Bone marrow (tissue), 2 donors: ENCODE results near the gene NKTR.
"Not testable (repeated sequence)": the region's sequence is repeated elsewhere in the genome, so short reads cannot be mapped to it uniquely, and the experiment has no call there.

Experiments used
- DNase-seq, 2 donors: peaks; one replicate each; lab custom pipeline; 2025; lab: John Stamatoyannopoulos, UW

The NKTR gene

DNA sequence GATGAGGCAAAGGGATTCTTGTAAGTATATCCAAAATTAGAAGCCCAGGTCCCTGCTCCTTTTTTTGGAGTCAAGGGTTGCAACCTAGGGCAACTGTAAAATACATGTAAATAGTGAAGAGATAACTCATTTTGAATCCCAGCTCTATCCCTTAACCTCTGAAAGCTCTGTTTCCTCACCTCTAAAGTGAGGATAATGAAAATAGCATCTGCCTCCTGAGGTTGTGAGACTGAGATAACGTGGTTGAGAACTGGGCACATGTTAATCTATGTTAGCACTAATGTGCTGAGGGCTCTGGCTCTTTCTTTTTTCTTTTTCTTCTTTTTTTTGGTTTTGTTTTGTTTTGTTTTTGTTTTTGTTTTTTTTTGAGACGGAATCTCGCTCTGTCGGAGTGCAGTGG, 4.8 kb upstream of the NKTR start:
- DNase-seq: no peak

DNA sequence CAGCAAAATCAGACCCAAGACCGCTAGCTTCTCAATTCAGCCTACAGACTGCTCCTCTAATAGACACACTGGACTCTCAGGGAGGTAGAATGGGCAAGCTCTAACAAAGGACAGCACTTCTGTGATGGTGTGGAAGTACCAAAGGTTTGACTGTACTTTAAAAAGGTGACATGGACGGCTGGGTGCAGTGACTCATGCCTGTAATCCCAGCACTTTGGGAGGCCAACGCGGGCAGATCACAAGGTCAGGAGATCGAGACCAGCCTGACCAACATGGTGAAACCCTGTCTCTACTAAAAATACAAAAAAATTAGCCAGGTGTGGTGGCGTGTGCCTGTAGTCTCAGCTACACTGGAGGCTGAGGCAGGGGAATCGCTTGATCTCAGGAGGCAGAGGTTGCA, 3.4 kb upstream of the NKTR start:
- not testable (repeated sequence) for DNase-seq

DNA sequence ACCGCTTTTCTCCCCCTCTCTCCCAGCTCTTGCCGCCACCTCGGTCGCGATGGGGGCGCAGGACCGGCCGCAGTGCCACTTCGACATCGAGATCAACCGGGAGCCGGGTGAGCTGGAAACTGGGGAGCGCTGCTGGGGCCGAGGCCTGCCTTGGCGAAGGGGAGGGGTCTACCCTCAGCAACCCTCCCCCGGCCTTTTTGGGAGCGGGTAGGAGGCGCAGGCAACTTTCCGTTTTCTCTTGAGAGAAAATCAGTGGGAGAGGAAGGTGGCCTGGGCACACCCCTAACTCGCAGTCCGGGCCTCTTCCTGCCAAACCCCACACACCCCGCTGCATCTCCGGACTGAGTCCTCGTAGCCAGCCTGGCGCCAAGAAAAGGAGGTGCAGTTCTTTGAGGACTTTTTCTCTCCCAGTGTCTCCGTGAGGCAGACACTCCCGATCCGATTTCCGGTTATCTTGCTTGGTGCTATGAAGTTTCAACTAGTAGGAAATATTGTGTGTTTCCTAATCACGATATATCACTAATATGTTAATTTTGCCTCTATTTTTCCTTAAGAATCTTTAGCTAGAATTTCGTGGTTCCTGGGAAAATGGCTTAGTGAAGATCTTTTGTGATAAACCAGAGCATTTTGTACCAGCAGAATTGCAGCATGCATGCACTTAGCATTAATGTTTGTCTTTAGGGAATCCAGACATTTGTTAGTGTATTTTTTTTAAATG, 631 bp downstream of the NKTR start:
- DNase-seq: peak; percentile 57 to 75

DNA sequence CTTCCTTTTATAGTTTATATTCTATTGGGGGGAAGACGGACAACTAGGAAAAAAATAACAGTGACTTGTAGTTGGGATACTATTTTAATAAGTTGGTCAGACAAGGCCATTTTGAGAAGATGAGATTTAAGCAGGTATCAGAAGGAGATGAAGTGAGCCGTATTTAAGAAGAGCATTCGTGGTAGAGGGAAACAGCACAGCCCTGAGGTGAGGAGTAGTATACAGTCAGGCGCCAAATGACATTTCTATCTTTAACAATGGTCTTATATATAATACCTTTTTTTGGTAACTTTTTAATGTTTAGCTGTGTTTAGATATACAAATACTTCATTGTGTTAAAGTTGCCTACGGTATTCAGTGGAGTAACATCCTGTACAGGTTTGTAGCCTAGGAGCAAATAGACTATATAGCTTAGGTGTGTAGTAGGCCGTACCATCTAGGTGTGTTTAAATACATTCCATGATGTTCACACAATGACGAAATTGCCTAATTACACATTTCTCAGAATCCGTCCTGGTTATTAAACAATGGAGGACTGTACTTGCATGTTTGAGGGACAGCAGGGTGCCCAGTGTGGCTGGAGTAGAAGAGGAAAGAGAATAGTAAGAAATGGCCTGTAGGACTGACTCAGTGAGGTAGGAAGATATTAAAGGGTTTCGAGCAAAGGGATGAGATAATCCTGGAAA, 1.6 kb downstream of the NKTR start:
- DNase-seq: no peak

DNA sequence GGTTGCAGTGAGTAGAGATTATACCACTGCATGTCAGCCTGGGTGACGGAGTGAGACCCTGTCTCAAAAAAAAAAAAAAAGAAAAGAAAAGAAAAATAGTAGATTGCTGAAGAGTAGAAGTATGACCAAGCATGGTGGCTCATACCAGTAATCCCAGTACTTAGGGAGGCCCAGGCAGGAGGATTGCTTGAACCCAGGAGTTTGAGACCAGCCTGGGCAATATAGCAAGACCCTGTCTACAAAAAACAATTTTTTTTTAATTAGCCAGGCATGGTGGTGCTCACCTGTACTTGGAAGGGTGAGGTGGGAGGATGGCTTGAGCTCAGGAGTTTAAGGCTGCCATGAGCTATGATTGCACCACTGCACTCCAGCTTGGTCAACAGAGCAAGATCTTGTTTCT, 2.5 kb downstream of the NKTR start:
- no peak for DNase-seq

DNA sequence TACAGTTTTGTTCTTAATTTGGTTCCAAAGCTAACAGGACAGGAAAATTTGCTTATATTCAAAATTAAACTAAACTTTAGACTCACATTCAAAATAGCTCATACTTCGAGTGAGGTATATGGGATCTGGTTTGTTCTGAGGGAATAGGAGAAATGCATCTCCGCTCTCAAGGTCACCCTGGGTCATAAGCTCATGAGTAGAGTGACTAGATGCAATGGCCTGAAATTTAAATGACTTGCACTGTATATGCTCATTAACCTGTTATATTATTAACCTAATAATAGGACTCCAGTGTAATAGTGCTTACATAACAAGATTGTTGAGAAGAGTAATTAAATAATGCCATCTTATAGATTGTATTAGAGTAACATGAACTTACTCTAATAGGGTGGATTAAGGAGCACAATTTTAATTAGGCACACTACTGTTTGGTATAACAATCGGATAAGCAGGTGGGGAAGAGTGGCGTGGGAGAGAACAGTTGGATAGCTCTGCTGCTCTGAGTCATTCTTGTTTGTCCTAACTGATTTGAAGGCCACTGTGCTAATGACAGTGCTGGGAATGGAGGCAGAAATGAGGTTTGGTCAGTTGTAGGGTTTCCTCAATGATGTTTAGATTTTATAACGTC, 5.2 kb downstream of the NKTR start:
- DNase-seq: no peak

DNA sequence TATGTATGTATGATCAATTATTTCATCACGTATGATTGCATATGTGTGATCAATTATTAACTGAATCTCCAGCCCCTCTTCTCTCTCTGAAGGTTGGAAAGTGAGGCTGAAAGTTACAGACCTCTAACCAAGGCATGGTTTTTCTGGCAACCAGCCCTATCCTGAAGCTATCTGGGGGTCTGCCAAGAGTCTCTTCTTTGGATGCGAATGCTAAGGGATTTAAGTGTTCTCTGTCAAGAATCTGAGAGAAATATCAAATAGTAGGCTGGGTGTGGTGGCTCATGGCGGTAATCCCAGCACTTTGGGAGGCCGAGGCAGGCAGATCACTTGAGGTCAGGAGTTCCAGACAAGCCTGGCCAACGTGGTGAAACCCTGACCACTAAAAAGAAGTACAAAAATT, 8.1 kb downstream of the NKTR start:
- DNase-seq: no peak

DNA sequence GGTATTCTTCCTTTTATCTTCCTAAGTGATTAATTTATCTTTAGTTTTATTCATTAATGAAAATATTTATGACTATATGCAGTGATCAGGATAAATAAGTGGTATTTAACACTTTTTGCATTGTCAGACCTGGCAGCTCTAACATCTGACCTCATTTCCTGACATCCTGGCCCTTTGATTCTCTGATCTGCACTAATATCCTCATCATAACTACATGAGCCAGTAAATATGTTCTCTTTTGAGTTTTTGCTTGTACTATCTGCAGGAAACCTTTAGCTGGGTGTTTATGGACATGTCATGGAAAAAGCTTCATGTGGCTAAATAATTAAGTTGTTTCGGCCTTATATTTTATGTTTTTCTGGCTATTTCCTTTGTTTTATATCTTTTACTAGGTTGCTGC, 10.5 kb downstream of the NKTR start:
- DNase-seq: no peak

DNA sequence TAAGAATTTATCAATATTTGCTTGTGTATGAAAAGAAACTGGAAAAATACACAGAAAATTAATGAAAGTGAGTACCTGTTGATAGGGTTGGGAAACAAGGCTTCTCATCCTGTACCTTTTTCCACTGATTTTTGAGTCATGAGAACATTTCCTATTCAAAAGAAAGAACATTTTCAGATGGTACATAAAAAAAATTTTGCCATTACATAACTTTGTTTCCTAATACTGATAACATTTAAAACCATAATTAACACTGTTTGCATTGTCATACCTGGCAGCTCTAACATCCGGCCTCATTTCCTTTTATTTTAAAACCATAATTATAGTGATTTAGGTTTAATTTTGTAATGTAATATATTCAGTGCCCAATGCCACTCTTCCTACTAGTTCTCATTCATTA, 11.7 kb downstream of the NKTR start:
- DNase-seq: no peak

DNA sequence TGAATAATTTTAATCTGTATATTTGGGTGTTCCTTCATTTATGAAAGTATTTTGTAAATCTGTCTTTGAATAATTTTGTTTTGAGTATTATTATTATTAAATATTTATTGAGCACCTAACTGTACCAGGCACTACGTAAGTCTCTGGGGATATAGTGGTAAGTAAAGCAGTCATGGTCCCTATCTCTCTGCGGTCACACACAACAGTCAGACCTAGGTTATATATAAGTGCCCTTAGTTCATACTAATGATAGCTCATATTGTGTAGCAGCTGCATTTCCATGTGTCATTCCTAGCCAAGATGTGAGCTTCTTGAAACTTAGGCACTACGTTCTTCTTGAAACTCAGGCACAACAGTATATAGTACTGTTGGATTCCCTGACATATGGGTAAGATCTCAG, 12.4 kb downstream of the NKTR start:
- DNase-seq: no peak

DNA sequence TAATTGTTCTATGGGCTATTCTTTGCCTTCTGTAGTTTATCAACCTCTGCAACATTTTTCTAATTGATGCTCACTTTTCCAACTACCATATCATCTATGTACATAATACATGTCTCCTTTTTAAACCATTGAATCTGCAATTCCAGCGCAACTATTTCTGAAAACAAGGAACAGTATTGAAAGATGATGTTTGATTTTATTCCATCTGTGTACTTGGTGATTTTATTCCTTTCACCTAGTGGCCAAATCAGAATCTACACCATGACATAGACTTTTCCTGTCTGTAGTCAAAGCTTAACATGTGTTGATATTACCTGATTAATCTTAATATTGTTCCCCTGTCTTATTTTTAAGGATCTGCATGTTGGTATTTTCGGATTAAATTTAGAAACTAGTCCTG, 13.0 kb downstream of the NKTR start:
- DNase-seq: no peak

DNA sequence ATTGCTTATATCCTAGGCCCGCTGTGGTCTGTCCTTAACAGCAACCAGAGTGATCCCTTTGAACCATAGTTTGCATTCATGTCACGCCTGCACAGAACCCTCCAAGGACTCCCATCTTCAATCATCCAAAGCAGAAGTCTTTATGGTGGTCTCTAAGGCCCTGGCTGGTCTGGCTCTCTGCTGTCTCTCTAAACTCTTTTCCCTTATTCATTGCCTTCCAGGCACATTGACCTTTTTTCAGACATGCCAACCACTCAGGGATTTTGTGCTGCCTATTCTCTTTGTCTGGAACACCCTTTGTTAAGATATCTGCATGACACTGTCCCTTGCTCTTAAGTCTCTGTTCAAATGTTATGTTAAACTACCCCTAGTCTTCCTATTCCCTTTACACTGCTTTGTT, 31.1 kb downstream of the NKTR start:
- no peak for DNase-seq

DNA sequence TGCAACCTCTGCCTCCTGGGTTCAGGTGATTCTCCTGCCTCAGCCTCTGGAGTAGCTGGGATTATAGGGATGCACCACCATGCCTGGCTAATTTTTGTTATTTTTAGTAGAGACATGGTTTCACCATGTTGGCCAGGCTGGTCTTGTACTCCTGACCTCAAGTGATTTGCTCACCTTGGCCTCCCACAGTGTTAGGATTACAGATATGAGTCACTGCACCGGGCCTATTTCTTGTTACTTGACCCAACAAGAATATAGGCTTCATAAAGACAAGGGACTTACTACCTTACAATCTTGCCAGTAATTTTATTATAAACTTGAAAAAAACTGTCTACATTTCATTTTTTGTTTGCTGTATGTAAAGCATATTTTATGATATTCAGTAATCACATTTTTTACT, 31.7 kb downstream of the NKTR start:
- DNase-seq: no peak

DNA sequence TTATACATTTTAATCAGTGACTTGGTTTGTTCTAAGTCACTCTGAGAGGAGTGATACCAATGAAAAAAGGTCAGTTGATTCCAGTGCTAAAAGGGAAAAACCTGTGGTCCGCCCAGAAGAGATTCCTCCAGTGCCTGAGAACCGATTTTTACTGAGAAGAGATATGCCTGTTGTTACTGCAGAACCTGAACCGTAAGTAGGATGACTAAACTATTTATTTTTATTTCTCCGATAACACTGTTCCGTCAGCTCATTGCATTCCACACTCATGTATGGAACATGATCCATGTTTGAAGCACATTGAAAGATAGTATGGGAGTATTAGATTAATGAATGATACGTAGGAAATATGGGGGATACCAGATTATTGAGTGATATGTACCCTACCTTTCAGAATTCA, 33.1 kb downstream of the NKTR start:
- no peak for DNase-seq

DNA sequence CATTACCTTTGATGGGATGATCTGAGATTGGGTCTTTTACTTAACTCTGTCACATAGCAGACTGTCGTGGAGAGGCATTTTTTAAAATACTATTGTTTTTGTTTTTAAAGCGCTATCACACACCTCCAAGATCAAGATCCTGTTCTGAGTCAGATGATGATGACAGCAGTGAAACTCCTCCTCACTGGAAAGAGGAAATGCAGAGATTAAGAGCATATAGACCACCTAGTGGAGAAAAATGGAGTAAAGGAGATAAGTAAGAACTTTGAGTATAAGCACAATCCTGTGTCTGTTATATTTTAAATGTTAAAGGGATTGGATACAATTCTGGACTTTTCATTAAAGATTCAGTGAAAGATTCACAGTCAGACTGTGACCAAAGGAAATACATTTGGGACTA, 34.6 kb downstream of the NKTR start:
- peak in 1 of 2 donors; percentile 39 for DNase-seq

DNA sequence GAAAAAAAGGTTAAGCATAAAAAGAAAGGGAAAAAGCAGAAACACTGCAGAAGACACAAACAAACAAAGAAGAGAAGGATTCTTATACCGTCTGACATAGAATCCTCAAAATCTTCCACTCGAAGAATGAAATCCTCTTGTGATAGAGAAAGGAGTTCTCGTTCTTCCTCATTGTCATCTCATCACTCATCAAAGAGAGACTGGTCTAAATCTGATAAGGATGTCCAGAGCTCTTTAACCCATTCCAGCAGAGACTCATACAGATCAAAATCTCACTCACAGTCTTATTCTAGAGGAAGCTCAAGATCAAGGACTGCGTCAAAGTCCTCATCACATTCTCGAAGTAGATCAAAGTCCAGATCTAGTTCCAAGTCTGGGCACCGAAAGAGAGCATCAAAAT, 36.5 kb downstream of the NKTR start:
- DNase-seq: no peak

DNA sequence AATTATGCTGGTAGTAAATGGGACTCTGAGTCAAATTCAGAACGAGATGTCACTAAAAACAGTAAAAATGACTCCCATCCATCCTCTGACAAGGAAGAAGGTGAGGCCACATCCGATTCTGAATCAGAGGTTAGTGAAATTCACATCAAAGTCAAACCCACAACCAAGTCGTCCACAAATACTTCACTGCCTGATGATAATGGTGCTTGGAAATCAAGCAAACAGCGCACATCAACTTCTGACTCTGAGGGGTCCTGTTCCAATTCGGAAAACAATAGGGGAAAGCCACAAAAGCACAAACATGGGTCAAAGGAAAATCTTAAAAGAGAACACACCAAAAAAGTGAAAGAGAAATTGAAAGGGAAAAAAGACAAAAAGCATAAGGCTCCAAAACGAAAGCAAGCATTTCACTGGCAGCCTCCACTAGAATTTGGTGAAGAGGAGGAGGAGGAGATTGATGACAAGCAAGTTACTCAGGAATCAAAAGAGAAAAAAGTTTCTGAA, 37.9 kb downstream of the NKTR start:
- no peak for DNase-seq

DNA sequence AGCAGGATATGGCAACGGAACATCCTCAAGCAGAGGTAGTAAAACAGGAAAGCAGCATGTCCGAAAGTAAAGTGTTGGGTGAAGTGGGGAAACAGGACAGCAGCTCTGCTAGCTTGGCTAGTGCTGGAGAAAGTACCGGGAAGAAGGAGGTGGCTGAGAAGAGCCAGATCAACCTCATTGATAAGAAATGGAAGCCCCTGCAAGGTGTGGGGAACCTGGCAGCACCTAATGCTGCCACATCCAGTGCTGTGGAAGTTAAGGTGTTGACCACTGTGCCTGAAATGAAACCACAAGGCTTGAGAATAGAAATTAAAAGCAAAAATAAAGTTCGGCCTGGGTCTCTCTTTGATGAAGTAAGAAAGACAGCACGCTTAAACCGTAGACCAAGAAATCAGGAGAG, 38.7 kb downstream of the NKTR start:
- no peak for DNase-seq

DNA sequence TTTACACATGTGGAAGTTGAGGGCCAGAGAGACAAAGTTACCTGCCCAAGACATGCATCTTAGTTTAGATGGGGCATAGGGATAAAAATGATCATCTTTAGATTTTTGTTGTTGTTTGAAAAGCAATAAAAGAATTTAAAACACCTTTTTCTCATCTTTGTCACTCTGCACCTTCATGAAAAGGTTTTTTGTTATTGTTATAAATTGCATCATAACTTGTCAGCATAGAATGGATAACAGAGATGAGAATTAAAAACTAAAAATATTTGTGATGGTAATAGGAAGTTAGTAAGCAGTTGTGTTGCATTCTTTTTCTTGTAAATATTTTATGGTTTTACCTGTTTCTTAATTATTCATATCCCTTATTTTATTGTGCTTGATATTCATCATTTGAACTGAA, 39.6 kb downstream of the NKTR start:
- no peak for DNase-seq

DNA sequence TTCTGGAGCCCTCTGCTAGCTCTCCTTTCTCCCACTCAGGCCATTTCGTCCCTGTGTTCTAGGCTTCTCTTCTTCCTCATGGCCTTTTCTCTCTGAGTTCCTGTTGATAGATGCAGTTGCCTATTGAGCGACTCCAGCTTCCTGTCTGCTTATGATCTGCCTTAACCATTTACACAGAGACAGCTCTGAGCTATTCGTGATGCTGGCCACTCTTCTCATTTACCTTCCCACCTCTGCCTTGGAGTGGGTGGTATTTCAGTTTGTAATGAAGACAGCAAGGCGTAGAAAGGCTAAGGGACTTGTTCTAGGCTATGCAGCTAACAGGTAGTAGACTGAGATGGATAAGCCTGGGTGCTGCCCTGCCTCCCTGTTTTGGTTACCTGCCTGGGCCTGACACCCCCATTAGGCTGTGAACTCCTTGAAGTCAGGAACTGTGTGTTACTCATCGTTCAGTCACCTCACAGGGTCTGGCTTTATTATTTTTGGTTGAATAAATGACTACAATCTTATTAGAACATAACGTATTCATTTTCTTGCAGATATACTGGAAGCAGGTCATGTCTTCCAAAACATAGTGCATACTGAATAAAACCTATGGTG, 40.4 kb downstream of the NKTR start:
- no peak for DNase-seq

DNA sequence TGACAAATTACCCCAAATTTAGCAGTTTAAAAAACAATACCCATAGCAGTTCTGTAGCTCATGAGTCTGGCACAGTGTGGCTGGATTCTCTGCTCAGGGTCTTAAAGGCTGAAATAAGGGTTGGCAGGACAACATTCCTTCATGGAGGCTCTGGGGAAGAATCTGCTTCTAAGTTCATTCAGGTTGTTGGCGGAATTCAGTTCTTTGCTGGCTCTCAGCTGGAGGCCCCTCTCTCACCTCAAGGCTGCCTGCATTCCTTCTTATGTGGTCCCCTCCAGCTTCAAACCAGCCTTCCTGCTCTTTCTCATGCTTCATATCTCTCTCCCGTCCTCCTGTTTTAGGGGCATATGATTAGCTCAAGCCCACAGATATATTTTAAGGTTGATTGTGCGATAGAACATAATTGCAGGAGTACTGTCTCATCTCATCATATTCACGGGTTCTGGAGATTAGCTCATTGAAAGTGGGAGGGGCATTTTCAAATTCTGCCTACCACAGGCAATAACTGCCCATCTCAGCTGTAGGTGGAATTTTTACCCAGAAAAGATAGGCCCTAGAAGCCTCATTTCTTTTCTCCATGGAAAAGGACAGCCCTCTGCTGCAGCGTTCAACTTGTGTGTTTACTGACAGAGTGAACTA, 47.5 kb downstream of the NKTR start:
- no peak for DNase-seq

DNA sequence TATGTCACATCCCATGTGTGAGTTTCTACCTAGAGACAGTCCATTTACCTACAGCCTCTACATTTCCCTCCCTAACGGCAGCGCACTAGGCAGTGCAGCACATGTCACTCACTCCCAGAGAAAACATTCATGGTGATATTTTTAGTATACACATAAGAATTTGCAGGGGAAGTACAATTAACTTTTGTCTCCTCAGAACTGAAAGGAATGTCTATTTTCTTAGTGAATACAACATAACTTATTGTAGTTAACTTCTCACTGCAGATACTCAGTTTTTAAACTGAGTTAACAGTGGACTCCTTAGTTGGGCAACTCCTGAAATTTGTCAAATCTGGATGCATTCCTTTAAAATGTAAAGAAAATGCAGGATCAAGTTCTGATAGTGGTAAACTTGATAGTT, 48.5 kb downstream of the NKTR start:
- DNase-seq: no peak
